Retina (tissue), 1 donor: ENCODE measurements around the gene PRDM7.
"Not testable (repeated sequence)": the region's sequence is repeated elsewhere in the genome, so short reads cannot be mapped to it uniquely, and the experiment has no call there.

Experiments
- DNase-seq: peaks from one replicate; pipeline ENCODE4 v3.0.0-alpha.2; 2016

The PRDM7 gene

DNA sequence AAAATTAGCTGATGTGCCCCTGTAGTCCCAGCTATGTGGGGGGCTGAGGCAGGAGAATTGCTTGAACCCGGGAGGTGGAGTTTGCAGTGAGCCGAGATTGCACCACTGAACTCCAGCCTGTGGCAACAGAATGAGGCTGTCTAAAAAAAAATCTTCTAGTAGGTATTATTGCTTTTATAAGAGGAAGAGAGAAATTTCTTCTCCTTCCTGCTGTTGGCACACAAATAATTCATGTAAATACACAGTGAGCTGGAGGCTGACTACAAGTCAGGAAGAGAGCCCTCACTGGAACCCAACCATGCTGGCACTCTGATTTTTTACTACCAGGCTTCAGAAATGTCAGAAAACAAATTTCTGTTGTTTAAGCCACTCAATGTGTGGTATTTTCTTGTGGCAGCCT lies 6.7 kb downstream of the PRDM7 start:
- no peak for DNase-seq

DNA sequence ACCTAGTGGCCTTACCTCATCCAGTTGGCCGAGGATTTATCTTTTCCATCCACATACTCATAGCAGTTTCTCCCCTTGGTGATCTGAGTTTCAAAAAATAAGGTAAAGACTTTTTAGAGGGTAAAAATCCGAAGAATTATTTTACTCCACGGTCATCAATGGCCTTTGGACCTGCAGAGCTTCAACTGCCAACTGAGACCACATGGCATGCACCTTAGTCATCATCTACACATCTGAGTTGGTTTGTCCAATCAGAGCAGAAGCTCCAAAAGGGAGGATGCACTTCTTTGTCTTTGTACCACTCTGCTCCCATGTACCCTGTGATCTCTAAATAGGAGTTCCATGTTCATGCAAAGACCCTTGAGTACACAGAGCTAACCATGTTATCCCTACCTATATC lies 15.7 kb downstream of the PRDM7 start:
- DNase-seq: no peak

DNA sequence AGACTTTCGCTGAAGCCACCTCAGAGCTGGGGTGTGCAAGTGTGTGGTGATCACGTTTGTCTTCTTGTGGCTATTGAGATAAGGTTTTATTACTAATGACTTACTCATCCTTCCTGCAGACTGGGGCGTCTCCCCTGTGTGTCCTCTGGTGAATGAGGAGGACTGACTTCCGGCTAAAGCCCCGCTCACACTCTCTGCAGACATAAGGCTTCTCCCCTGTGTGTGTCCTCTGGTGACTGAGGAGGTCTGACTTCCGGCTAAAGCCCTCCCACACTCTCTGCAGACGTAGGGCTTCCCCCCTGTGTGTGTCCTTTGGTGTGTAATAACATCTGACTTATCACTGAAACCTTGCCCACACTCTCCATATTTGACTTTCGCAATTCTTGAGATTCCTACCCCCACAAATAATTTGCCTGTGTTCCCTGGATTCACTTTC lies 19.4 kb downstream of the PRDM7 start:
- no peak for DNase-seq

DNA sequence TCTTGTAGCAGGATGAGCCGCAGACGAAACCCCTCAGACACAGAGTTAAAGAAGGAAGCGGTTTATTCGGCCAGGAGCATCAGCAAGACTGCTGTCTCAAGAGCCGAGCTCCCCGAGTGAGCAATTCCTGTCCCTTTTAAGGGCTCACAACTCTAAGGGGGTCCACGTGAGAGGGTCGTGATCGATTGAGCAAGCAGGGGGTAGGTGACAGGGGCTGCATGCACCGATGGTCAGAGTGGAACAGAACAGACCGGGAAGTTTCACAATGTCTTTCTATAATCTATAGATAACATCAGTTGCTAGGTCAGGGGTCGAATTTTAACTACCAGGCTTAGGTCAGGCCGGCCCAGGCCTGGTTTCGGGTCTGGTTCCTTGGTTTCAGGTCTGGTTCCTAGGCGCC lies 20.6 kb downstream of the PRDM7 start:
- not testable (repeated sequence) for DNase-seq

DNA sequence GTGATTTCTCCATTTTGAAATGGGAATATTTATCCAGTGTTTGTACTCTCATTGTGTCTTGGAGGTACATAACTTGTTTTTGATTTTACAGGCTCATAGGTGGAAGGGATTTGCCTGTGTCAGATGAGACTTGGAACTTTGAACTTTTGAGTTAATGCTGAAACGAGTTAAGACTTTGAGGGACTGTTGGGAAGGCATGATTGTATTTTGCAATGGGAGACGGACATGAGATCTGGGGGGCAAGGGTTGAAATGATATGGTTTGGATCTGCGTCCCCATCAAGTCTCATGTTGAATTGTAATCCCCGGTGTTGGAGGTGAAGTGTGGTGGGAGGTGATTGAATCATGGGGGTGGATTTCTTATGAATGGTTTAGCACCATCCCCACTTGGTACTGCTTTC lies 21.8 kb downstream of the PRDM7 start:
- no peak for DNase-seq

DNA sequence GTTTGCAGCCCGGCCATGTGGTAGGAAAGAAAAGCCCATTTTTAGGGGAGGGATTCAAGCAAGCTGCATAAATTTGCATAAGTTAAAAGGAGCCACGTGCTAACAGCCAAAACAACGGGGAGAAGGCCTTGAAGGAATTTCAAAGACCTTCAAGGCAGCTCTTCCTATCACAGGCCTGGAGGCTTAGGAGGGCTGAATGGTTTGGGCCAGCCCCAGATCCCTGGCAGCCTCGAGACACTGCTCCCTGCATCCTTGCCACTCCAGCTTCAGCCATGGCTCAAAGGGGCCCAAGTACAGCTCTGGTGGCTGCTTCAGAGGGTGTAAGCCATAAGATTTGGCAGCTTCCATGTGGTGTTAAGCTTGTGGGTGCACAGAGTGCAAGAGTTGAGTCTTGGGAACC lies 22.6 kb downstream of the PRDM7 start:
- DNase-seq: no peak

DNA sequence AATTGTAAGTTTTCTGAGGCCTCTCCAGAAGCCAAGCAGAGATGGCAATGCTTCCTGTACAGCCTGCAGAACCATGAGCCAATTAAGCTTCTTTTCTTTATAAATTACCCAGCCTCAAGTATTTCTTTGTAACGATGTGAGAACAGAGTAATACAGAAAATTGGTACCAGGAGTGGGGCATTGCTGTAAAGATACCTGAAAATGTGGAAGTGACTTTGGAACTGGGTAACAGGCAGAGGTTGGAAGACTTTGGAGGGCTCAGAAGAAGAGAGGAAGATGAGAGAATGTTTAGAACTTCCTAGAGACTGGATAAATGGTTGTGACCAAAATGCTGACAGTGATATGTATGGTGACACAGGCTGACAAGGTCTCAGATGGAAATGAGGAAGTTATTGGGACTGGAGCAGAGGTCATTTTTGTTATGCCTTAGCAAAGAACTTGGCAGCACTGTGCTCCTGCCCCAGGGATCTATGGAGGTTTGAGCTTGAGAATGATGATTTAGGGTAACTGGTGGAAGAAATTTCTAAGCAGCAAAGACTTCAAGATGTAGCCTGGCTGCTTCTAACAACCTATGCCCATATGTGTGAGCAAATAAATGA lies 23.1 kb downstream of the PRDM7 start:
- DNase-seq: no peak

DNA sequence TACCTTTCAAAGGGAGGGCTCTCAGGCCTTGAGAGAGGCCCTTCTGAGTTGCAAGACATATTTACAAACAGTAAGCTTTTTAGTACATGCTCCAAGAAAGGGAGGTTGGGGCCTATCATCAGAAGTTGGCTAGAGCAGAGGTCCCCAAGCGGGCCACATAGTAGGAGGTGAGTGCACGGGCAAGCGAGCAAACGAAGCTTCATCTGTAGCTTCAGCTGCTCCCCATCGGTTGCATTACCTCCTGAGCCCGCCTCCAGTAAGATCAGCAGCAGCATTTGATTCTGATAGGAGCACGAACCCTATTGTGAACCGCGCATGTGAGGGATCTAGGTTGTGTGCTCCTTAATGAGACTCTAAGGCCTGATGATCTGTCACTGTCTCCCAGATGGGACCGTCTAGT lies 26.2 kb downstream of the PRDM7 start:
- DNase-seq: no peak

DNA sequence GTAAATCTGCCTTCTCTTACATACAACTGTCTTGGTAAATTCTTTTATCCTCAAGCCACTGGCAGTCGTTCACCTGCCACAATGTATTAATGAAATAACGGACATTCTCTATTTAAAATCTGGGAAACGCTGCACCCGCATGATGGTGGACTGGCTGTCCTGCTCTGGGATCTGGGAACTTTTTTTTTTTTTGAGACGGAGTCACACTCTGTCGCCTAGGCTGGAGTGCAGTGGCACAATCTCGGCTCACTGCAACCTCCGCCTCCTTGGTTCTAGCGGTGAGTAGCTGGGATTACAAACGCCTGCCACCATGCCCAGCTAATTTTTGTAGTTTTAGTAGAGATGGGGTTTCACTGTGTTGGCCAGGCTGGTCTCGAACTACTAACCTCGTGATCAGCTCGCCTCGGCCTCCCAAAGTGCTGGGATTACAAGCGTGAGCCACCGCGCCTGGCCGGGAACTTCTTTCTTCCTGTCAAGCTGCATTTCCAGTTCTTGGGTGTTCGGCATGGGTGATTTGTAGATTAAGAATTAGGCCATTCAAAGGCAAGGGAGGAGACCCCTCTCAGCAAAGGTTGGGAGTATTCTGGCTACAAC lies 28.3 kb downstream of the PRDM7 start:
- no peak for DNase-seq

DNA sequence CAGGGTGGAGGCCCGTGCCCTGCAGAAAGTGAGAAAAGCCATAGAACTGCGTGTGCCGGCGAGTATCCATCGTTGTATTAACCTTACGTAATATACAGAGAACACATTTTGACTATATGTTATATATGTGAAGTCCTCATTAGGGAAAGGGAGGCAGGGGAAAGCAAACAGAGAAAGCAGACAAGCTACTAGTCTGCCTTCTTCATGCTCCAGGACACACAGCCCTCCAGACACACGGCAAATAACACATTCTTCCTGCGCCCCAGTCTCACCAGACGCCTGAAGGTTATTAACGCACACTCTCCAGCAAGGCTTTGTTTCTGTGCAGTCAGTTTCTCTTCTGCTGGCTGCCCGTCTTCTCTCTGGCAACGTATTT lies 28.8 kb downstream of the PRDM7 start:
- peak; percentile 46 for DNase-seq

DNA sequence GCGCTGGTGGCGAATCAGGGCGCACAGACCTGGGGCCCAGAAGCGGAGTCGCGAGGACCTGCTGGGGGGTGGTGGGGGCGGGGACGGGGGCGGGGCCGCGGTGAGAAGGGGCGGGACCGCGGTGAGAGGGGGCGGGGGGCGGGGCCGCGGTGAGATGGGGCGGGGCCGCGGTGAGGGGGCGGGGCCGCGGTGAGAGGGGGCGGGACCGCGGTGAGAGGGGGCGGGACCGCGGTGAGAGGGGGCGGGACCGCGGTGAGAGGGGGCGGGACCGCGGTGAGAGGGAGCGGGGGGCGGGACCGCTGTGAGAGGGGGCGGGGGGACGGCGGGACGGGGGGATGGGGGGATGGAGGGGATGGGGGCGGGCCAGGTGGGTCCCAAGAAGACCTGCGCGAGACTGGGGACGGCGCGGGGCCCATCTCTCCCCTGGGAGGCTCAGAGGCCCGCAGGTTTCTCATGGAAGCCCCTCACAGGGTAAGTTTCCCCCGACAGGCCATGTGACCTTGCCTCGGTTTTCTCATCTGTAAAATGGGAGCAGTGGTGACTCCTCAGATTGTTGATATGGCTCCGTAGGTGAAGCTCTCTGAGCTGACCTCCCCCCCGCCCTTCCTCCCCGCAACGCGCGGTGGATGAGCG lies 29.3 kb downstream of the PRDM7 start:
- DNase-seq: no peak

DNA sequence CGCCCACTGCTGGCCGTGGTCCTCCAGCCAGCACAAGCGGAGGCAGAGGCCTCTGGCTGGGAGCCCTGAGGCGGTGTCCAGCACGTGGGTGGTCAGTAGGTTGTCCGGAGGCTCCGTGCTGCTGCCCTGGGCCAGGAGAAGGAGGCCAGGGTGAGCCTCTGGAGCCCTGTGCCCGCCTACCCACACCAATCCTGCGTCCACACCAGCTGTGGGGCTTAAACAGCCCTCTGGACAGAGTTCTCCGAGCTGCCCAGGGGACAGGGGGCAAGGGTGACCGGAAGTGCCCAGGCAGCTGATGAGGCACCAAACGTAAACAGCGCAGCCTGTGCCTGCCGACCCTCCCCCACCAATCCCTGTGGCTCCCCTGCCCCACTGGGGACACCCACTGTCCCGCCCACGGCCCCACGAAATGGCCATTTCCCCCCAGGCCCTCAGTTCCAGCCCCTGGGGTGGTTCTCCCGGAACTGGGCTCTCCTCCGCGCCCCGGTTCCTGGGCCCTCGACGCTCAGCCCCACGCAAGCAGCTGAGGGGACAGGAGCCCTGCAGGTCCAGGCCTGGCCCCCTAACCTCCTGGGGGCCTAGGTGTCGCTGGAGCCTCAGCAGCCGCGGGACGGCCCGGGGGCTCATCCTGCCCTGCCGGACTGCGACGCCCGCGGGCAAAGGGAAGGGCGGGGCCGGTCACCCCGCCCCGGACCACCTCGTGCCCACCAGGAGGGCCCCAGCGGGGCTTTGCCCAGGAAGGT lies 30.0 kb downstream of the PRDM7 start:
- peak; percentile 88 for DNase-seq

DNA sequence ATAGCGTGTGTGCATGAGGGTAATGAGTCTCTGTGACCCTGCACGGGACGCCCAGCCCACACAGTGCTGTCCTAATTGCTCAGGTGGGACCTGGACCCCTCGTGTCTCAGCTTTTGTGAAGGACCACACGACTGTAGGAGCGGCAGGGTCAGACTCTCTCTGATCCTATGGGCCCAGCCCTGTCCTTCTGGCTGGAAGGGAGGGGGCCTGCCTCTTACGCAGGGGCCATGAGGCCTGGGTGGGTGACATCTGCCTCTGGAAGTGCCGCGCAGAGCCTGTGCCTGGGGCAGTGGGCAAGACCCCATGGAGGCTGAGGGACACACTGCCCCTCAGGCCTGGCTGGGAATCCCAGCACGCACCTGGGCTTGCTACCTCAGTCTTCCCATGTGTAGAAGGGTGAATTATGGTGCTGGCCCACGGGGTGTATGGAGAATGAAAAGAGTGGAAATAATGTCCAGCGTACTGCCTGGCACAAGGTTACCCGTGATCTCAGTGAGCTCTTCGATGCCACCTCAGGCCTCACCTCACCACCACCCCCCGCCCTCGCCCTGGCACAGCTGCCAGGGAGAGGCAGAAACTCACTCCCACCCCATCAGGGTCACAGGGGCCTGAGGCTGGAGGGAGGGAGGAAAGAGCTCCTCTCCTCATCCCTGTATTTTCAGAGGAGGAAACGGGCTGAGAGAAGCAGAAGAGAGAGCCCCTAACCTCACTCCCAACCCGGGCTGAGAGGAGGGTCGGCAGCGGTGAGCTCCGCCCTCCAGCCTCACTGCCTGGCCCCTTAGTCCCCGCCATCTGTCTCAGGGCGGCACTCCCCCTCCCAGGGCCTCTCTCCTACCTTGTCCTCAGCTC lies 30.8 kb downstream of the PRDM7 start:
- peak; percentile 15 for DNase-seq

DNA sequence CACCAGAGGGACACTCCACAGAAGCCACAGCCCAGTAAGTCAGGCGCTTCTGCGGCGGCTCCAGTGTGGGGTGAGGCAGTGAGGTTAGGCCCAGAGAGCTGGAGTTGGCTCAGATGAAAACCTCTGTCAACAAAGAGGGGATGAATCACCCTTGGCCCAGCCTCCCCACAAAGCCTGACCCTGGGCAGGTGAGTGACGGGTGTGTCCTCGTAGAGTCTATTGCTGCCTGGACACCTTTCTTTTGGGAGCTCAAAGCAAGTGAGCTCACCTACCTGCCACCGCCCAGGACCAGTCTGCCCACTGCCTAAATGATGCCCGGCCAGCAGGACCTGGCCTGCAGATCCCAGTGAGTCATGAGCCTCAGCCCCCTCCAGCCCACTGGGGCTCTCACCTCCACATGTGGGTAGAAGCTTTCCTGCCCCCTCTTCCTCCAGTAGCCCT lies 33.0 kb downstream of the PRDM7 start:
- no peak for DNase-seq

DNA sequence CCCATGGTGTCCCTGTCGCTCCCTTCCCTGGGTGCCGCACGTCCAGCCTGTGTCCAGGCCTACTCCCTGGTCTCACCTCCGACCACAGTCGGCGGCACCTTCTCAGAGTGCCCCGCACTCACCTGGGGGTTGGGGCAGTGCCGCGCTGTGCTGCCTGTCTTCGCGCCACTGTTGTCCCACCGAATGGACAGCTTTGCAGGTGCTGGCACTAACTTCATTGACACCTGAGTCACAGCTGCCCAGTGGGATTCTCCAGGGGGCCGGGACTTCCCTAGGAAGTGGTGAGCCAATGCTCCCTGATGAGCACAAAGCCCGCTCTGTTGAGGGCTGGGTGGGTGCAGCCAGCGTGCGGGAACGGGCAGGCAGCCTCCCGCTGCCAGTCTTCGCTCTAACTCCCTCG lies 33.6 kb downstream of the PRDM7 start:
- DNase-seq: no peak

DNA sequence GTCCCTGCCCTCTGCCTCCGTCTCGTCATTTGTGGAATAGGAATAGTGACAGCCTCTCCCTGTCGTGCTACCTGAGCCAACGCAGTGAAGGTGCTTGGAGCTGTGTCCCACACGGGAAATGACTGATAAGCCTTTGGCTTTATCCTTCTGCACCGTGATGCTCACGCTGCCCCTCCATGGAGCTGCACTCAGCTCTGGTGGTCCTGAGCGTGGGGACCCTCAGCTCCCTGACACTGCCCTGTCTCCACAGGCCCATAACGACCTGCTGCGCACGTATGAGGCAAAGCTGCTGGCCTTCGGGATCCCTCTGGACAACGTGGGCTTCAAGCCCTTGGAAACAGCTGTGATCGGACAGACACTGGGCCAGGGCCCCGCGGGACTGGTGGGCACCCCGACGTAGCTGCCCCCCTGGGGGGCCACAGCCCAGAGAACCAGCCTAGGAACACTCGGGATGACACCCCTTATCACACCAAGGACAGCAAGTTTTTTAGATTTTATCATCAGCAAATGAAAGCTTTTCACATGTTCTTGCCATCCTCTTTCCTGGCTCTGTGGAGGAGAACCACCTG lies 34.1 kb downstream of the PRDM7 start:
- no peak for DNase-seq

DNA sequence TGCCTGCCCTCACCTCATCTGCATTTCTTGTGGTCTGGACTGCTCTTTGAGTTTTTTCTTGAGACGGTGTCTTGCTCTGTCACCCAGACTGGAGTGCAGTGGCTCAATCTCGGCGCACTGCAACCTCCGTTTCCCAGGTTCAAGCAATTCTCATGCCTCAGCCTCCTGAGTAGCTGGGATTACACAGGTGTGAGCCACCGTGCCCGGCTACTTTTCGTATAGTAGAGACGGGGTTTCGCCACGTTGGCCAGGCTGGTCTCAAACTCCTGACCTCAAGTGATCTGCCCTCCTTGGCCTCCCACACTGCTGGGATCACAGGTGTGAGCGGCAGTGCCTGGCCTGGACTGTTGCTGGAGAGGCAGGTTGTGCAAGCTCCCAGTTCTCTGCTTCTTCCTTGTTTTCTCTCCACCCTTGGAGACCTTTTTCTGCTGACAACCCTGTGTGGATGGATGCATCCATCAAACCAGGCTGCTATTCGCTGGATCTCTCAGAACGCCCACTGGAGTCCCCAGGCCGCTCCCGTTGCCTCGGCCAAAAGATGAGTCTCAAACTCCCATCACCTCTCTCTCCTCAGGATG lies 35.1 kb downstream of the PRDM7 start:
- DNase-seq: no peak

DNA sequence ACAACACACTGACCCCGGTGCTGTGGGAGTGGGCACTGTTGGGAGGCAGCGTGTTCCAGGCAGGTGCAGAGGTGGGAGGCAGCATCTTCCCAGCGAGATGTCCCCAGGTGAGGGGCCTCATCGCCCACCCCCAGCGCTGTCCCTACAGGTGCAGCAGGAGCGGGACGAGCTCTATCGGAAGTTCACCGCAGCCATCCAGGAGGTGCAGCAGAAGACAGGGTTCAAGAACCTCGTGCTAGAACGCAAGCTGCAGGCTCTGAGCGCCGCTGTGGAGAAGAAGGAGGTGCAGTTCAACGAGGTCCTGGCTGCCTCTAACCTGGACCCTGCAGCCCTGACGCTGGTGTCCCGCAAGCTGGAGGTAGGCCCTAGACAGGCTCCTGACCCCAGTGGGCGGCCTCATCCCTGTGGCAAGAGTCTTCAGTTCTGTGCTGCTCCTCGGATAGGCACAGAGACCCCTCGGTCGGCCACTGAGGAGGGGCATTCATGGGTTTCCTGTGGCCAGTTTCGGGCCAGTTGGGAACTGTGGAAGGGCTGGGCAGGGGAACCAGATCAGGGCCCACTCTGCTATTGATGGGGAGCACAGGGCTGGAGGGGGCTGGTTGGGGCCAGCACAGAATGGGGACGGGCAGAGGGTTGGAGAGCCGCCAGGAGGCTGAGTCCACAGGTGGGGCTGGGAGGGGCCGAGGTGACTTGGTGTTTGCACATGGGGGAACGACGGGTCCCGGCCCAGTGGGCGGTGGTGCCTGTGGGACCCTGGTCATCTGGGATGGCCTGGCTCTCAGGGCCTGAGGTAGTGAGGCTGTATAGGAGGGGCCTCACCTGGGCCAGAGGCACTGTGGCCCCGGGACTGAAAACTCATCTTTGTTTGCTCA lies 36.7 kb downstream of the PRDM7 start:
- DNase-seq: no peak

DNA sequence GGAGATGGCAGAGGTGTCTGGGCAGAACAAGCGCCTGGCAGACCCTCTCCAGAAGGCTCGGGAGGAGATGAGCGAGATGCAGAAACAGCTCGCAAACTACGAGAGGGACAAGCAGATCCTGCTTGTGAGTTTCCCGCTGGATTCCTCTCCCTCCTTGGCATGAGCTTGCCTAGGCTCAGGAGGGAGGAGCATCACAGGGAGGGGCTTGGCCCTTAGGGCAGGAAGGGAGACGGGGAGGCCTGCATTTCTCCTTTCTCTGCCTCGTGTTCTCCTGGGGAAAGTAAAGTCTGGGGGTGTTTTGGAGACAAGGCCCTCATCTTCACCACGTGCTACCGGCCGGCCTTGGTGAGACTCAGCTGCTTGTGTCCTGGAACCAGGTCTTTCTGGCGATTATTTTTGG lies 39.9 kb downstream of the PRDM7 start:
- no peak for DNase-seq

DNA sequence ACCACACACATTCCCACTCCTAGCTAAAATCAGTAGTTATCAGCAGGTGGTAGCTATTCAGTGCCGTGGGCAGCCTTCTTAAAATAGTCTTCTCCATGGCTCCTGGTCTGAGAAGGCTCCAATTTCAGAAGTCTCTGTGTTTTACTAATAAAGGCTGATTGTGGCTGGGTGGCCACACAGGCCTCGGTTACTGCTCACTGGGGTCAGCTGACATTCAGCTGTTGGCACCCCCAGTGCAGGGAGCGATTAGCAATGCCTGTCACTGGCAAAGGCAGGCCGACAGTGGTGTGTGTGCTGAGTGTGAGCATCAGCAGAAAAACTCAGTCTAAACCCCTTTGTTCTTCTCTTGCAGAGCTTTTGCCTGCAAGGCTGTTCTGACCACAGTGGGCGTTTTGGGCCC lies 41.2 kb downstream of the PRDM7 start:
- DNase-seq: no peak

DNA sequence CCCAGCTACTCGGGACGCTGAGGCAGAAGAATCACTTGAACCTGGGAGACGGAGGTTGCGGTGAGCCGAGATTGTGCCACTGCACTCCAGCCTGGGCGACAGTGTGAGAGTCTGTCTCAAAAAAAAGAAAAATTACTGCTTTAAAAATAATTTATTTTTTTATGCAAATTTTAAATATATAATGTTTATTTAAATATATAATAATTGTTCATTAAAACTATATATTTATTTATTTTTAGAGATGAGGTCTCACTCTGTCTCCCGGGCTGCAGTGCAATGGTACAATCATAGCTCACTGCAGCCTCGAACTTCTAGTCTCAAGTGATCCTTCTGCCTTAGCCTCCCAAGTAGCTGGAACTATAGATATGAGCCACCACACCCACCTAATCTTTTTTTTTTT lies 42.6 kb downstream of the PRDM7 start:
- DNase-seq: no peak
